Measurements from ENCODE around the gene PRDM1.

The PRDM1 gene

DNA sequence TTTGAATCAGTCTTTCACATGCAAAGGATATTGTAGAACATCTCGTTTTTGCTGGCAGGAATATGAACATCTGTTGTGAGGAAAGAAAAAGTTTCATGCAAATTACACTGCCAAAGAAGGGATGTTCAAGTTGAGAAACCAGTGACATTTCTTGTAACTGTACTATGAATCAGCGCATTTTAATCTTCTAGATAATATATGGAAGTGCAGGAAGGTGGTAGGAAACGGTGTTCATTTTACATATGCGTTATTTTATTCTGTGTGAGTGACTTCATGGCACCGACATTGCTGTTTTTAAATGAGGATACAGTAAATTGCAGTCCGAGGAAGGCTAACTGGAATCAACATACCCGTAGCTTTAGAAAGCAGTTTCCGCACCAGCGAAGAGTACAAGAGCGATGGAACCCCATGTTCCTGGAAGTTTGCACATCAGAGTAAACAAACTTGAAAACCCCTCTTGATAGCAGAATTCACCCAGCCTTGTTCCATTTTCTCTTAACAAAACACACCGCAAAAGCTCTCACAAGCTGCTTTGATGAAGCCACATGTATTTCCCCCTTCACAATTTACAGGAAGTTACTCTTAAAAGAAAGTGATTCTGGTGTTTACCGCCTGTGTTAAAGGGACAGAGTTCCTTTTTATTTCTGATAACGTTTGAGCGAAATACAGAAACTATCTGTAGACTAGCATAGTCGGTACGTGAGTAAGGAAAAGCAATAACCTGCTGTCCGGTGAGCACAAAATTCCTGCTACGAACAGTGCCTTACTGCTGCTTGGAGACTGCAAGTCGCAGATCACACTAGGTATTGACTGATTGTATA lies 11.5 kb downstream of the PRDM1 start:
- peak; percentile 77 for DNase-seq

DNA sequence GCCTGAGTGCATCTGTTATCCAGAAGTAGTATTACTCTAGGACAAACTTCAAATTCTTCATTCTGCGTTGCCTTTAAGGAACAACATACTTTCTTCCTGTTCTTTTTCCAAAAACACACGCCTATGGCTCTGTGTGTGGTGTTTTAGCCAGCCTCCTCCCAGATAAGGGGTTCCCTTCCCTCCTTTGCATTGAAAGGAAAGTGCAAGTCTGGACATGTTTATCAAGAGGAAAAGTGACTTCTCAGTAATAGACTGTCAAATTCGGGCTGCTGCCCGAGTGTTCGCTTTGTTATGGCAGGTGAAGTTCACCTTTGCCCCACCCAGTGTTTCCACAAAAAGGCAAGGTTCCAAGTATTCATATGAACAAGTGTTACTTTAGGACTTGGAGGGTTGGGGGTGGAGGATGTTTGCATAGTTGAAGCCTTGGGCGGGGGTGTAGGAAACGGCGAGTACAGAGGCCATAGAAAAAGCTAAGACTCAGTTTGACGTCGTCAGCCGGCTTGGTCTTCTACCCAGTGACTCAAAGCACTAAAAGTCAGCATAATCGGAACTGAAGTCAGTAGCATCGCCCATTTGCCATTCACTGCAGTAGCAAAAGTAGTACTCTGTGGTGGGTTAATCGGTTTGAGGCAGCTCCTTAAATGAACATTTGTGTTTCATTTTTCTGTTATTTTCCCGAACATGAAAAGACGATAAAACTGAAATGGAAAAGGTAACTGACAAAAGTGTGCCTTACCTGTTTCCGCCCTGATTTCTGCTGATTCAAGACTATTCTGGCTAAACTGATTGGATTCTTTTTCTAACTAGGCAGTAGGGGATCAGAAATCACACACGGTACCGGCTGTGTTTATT lies 12.5 kb downstream of the PRDM1 start:
- peak; percentile 71 for DNase-seq

DNA sequence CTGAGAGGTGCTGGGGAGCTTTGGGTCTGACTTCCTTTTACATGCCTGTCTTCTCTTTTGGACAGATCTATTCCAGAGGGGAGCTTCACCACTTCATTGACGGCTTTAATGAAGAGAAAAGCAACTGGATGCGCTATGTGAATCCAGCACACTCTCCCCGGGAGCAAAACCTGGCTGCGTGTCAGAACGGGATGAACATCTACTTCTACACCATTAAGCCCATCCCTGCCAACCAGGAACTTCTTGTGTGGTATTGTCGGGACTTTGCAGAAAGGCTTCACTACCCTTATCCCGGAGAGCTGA lies 13.1 kb downstream of the PRDM1 start:
- DNase-seq = no peak

DNA sequence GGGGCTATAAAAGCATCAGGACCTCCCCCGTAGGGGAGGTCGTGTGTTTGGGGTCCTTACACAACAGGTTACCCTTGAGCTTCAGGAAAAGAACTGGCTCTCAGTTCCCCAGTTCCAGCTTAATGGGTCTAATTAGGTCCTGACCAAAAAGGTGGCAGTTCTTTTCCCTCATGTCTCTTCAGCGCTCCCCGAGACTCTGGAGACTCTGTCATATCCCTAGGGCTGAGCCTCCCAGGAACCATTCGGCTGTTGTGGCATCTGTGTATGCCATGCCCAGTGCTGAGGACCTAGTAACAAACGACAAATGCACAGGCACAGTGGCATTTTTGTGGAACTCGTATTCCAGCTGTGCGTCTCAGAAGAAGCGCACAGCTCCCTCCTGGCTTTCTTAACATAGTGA lies 14.6 kb downstream of the PRDM1 start:
- DNase-seq = no peak

DNA sequence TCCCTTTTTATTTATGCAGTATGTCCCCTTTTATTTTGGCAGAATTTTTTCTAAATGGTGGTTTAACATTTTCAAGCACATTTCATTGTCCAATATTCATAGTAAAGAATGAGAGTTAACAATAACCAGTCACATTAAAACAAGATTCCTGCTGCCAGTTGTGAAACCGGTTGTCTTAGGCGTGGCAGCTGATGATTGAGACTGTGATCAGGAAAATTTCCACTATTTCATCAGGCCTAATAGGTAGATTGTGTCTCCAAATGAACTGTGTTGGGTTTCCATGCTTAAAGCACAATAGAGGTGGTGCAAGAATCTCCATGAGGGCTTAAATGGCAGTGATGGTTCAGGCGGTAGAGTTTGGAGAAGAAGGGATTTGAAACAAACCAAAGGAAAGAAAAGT lies 15.3 kb downstream of the PRDM1 start:
- DNase-seq = no peak

DNA sequence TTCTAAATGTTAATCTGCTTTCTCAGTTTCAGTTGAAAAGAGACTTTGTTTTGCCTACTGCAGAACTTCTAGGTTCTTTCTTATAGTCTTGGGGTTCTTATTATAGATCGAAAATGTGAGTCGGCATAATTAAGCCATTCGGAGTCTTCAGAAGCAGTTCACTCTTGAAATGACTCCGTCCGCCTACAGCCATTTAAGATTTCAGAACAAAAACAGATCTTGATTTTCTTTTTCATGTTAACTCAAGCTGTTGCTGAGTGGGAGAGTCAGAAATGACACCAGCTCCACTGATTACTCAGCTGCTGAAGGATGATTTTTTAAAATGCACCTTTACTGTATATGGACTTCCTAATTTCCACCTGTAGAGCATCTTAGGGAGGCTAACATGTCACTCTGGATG lies 15.9 kb downstream of the PRDM1 start:
- no peak for DNase-seq

DNA sequence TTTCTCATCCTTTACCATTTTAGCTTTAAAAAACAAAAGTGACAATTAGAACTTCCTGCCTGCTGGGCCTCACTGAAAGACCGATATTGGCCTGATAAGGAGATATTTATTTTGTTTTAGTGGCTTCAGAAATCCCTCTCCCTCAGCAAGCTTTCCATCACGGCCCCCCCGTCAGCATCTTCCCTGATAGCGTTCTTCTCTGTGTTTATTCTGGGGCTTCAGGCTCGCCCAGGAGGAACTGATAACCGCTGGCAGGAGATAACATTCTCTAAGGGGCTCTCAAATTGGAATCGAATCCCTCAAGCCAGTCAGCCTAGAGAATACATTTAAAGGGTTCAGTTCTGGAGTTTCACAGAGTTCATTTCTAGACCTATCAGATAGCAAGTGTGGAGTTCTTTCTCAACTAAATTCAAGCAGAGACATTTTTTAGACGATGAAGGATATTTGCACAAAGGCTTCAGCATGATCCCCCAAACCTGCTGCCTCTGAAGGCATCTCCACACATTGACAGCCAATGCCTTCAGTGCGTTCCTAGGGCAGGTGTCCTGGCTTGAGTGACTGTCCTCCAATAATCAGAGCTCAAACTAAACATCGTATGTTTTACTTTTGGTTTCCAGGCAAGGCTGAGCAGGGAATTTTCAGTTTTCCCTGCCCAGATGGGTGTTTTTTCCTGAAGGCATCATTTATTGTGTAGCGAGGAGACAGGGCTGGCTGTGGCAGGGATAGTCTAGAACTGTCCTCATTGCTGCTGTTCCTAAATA lies 17.0 kb downstream of the PRDM1 start:
- no peak for DNase-seq

DNA sequence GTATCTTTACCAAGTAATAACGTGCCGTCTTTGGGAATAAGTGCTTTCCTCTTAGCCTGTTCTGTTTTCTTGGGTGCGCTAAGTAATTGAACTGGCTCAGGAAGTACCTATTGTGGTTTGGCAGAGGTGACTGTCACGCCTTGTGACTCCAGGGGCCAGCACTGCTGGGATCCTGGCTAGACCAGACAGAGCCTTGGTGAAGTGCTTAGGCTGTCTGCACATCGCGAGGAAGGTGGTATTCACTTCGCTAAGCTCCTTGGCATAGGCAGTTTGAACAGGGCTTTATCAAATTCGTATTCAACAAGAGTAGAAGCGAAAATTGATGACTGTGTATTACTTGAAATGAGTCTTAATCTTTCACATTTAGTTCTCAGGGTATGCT lies 17.6 kb downstream of the PRDM1 start:
- DNase-seq = no peak

DNA sequence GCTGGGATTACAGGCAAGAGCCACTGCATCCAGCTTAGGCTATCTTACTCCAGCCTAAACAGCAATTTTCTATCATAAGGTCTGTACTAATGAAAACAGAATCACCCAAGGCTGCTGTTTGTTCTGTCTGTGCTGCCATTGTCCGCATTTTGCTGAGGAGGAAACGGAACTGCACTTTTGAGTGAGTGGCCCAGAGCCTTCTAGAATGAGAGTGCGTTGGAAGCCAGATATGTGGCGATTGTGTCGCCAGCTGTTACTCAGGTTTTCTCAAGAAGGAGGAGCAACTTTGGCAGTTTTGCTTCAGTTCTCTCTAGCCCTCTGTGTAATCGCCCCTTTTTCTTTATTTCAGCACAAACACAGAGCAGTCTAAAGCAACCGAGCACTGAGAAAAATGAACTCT lies 18.3 kb downstream of the PRDM1 start:
- DNase-seq = no peak

DNA sequence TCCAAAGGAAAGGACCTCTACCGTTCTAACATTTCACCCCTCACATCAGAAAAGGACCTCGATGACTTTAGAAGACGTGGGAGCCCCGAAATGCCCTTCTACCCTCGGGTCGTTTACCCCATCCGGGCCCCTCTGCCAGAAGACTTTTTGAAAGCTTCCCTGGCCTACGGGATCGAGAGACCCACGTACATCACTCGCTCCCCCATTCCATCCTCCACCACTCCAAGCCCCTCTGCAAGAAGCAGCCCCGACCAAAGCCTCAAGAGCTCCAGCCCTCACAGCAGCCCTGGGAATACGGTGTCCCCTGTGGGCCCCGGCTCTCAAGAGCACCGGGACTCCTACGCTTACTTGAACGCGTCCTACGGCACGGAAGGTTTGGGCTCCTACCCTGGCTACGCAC lies 18.8 kb downstream of the PRDM1 start:
- no peak for DNase-seq

DNA sequence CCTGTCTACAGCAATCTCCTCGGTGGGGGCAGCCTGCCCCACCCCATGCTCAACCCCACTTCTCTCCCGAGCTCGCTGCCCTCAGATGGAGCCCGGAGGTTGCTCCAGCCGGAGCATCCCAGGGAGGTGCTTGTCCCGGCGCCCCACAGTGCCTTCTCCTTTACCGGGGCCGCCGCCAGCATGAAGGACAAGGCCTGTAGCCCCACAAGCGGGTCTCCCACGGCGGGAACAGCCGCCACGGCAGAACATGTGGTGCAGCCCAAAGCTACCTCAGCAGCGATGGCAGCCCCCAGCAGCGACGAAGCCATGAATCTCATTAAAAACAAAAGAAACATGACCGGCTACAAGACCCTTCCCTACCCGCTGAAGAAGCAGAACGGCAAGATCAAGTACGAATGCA lies 19.4 kb downstream of the PRDM1 start:
- no peak for DNase-seq

DNA sequence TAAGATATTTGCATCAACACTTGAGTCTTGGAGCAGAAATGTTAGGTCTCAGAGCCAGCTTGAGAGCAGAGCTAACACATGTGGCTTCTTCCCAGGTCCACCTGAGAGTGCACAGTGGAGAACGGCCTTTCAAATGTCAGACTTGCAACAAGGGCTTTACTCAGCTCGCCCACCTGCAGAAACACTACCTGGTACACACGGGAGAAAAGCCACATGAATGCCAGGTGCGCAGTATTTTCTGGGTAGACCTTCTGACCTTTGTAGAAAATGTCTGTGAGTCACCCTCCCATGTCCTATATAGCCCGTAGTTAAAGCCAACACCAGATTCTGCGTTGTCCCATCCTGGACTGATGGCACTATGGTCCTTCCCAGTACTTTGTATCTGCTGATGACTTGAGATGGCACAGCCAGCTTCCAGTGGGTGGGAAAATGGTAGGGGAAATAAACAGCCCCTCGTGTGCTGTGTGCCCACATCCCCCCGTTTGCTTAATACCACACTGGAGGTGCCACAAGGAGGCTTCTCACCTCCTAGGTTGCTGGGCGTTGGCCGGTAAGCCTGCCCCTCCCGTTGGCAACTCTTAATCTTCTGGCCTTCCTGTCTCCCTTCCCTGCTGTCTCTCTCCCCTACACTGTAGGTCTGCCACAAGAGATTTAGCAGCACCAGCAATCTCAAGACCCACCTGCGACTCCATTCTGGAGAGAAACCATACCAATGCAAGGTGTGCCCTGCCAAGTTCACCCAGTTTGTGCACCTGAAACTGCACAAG lies 20.3 kb downstream of the PRDM1 start:
- no peak for DNase-seq

DNA sequence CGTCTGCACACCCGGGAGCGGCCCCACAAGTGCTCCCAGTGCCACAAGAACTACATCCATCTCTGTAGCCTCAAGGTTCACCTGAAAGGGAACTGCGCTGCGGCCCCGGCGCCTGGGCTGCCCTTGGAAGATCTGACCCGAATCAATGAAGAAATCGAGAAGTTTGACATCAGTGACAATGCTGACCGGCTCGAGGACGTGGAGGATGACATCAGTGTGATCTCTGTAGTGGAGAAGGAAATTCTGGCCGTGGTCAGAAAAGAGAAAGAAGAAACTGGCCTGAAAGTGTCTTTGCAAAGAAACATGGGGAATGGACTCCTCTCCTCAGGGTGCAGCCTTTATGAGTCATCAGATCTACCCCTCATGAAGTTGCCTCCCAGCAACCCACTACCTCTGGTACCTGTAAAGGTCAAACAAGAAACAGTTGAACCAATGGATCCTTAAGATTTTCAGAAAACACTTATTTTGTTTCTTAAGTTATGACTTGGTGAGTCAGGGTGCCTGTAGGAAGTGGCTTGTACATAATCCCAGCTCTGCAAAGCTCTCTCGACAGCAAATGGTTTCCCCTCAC lies 21.0 kb downstream of the PRDM1 start:
- DNase-seq = no peak

DNA sequence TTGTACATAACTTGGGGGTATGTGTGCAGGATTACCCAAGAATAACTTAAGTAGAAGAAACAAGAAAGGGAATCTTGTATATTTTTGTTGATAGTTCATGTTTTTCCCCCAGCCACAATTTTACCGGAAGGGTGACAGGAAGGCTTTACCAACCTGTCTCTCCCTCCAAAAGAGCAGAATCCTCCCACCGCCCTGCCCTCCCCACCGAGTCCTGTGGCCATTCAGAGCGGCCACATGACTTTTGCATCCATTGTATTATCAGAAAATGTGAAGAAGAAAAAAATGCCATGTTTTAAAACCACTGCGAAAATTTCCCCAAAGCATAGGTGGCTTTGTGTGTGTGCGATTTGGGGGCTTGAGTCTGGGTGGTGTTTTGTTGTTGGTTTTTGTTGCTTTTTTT lies 22.0 kb downstream of the PRDM1 start:
- DNase-seq = no peak

DNA sequence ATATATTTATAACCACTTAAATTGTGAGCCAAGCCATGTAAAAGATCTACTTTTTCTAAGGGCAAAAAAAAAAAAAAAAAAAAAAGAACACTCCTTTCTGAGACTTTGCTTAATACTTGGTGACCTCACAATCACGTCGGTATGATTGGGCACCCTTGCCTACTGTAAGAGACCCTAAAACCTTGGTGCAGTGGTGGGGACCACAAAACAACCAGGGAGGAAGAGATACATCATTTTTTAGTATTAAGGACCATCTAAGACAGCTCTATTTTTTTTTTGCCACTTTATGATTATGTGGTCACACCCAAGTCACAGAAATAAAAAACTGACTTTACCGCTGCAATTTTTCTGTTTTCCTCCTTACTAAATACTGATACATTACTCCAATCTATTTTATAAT lies 22.9 kb downstream of the PRDM1 start:
- DNase-seq = no peak

DNA sequence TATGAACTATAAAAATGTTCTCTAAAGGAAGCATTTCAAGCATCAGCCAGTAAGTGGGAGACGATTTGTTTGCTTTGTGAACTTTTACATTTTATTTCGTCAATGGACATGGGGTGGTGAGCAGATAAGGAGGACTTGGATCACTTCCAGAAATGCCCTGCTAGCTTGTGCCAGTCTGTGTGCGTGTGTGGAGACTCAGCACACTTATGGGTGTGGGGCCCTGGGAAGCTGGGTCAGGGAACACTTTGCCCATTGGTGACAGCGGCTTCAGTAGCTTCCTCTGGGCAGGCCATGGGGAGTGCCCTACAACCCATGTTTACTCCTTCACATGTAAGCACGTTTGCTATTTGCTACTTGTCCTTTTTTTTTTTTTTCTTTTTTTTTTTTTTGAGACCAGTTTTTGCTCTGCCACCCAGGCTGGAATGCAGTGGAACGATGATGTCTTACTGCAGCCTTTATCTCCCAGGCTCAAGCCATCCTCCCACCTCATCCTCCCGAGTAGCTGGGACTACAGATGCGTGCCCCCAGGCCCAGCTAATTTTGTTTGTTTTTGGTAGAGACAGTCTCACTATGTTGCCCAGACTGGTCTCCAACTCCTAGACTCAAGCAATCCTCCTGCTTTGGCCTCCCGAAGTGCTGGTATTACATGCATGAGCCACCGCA lies 24.2 kb downstream of the PRDM1 start:
- no peak for DNase-seq

DNA sequence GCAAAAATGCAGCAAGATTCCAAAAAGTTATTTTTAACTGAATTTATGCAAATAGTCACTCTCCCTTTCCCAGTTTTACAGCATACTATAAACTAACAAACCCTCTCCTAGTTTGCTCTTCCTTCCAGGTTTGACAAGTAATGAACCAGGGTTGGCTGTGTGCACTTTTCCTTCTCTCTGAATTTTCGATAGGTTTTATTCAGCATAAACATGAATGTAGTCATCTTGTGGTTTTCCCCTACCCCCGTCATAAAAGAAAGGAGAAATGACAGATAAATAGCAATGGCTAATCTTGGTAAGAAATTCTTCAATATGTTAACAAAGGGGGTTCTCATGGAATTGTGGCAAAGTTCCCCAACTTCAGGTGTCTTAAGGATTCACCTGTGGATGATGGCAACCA lies 26.3 kb downstream of the PRDM1 start:
- peak; percentile 52 for DNase-seq

DNA sequence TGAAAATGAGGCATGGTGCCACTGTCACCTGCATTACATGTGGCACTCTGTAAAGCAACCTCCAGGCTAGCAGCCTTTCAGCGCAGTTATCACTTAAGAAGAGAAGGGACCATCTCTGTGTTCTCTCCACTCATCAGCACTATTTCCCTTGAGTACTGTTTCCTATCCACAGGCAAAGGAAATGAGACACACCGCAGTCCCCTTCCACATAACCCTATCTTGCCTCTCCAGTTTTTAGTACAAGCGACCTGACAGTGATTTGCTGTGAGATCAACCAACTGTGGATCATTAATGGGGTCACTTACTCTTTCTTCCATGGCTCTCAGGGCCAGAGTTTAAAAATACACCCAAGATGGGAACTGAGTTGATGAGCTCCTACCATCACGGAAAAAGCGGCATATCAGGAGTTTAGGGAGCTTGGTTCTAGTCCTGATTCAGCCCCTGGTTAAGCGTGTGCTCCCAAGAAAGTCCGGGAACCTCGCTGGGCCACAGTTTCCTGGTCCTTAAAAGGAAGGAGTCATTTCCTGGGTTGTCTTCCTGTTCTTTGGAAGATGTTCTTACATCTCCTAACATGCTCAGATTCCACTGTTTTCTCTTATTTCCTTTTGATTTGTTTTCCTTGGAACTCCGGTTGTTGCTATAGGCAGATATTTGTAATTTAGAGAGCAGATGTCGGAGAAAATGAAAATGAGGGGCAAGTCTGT lies 27.3 kb downstream of the PRDM1 start:
- no peak for DNase-seq

DNA sequence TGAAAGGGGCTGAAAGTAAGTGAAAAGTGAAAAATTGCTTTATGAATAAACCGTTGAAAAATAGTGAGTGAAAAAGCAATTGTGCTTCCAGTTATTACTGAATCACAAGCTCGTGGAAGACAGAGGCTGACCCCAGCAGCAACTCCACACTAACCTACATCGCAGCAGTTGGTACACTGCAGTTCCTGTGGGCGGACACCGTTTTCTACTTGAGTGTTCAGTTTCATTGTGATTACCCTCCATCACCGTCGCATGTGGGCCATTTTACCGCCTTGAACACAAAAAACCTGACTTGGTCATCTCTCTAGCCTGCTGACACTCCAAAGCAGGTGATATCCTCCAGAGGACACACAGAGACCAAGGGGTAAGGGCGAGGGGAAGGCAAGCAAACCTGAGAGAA lies 28.4 kb downstream of the PRDM1 start:
- DNase-seq = no peak

DNA sequence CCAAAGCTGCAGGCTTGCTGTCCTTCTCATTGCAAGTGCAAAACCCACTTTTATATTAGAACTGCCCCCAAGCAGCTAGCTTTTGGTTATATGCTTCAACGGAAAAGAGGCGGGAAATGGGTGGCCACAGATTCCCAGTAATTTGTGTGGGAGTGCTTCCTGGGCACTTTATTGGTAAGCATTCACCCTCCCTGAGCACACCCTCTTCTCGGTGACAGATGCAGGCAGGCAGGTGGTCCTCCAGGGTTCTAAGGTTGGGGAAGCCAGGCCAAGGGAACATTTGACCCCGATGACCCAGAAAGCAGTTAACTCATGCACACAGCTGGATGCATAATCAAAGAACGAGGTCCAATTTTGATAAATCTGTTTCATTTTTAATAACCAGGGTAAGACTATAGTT lies 29.1 kb downstream of the PRDM1 start:
- DNase-seq = no peak
